Hepatocyte (in vitro differentiated cells): ENCODE data around the gene SSTR3. TPM values are rescaled to one million over a fixed set of nuclear protein-coding genes. Genes with fewer than 3 reads are reported as not detected.

Source experiments
- DNase-seq: peaks from one replicate; pipeline ENCODE4 v3.0.0-alpha.2; 2016; ENCODE audit warnings: low spot score
- H2AFZ ChIP-seq: fragments of 200-600 bp; sonication (generic); 2 replicates; pipeline ENCODE4 v1.6.0; 2016; ENCODE audit warnings: antibody characterized with exemption, mild to moderate bottlenecking
- H3K27ac ChIP-seq: fragments of 200-600 bp; sonication (generic); 2 replicates; pipeline ENCODE4 v1.5.1; 2016; ENCODE audit warnings: mild to moderate bottlenecking
- H3K27me3 ChIP-seq: fragments of 200-600 bp; sonication (generic); 2 replicates; pipeline ENCODE4 v1.6.1; 2016
- H3K36me3 ChIP-seq: fragments of 200-600 bp; sonication (generic); replicated peaks from 2 replicates; pipeline ENCODE4 v1.5.1; 2016; ENCODE audit warnings: low read depth; ENCODE audit not compliant: insufficient read depth
- H3K4me1 ChIP-seq: fragments of 200-600 bp; sonication (generic); 2 replicates; pipeline ENCODE4 v1.5.1; 2016; ENCODE audit warnings: mild to moderate bottlenecking, moderate library complexity; ENCODE audit not compliant: insufficient read depth
- H3K4me2 ChIP-seq: fragments of 200-600 bp; sonication (generic); 2 replicates; pipeline ENCODE4 v1.6.0; 2016
- H3K4me3 ChIP-seq: fragments of 200-600 bp; sonication (generic); 2 replicates; pipeline ENCODE4 v1.5.1; 2016; ENCODE audit warnings: mild to moderate bottlenecking
- H3K79me2 ChIP-seq: fragments of 200-600 bp; sonication (generic); 2 replicates; pipeline ENCODE4 v1.6.0; 2017; ENCODE audit warnings: mild to moderate bottlenecking
- H3K9me2 ChIP-seq: fragments of 200-600 bp; sonication (generic); replicated peaks from 2 replicates; pipeline ENCODE4 v1.6.0; 2017; ENCODE audit warnings: mild to moderate bottlenecking; ENCODE audit not compliant: insufficient read depth
- H3K9me3 ChIP-seq: fragments of 200-600 bp; sonication (generic); 2 replicates; pipeline ENCODE4 v1.5.1; 2016; ENCODE audit warnings: low read depth, mild to moderate bottlenecking
- H4K20me1 ChIP-seq: fragments of 200-600 bp; sonication (generic); 2 replicates; pipeline ENCODE4 v1.6.0; 2016; ENCODE audit warnings: mild to moderate bottlenecking; ENCODE audit not compliant: insufficient read depth, poor library complexity, severe bottlenecking
- CTCF ChIP-seq: fragments of 200-600 bp; sonication (generic); IDR thresholded peaks from 2 replicates; pipeline ENCODE4 v1.5.1; 2016; ENCODE audit warnings: antibody characterized with exemption, mild to moderate bottlenecking; ENCODE audit not compliant: poor library complexity
- EZH2 ChIP-seq: fragments of 200-600 bp; sonication (generic); IDR thresholded peaks from 2 replicates; pipeline ENCODE4 v1.6.1; 2016; ENCODE audit warnings: antibody characterized with exemption, mild to moderate bottlenecking, borderline replicate concordance
- EZH2phosphoT487 ChIP-seq: fragments of 200-600 bp; sonication (generic); IDR thresholded peaks from one replicate; pipeline ENCODE4 v1.6.1; 2018; ENCODE audit warnings: antibody characterized with exemption, mild to moderate bottlenecking, low read depth, moderate library complexity; ENCODE audit not compliant: unreplicated experiment, severe bottlenecking
- WGBS: methylation state at CpG from one replicate; pipeline ENCODE4 v1.1.6; 2016; ENCODE audit warnings: low lambda C conversion rate; ENCODE audit errors: missing lambda C conversion rate; 5-methylcytosine and 5-hydroxymethylcytosine counted together
- polyA plus RNA-seq: library from polyadenylated mRNA; unstranded; fragments of >200 nt; fragmentation: Nextera tagmentation; extraction: Ambion mirVana; gene quantifications from 2 replicates; pipeline ENCODE4 v1.2.1, GENCODE V29; 2016
- total RNA-seq: library from RNA; depleted of rRNA; stranded (reverse); fragments of >200 nt; gene quantifications from 2 replicates; pipeline ENCODE4 v1.2.3, GENCODE V29; 2014

SSTR3 gene
- total and polyA plus RNA-seq, 2 experiments from 2014 or later = 0.47 to 2.8 TPM

- DNase-seq = peak; percentile 91
- TF ChIP-seq EZH2phosphoT487 (no peak), CTCF (peak; percentile 98), EZH2 (no peak)
- peak overlapping the region; percentile 64 for H2AFZ ChIP-seq
- H3K4me3 ChIP-seq = peak overlapping the region; percentile 59
- H3K27me3 ChIP-seq = no peaks in the 10 kb centered on the region
- peak overlapping the region; percentile 89 for H3K4me2 ChIP-seq
- no peaks in the 10 kb centered on the region for H3K9me2 ChIP-seq
- H3K9me3 ChIP-seq = no peaks in the 10 kb centered on the region
- peak overlapping the region; percentile 92 for H3K27ac ChIP-seq
- no peaks in the 10 kb centered on the region for H3K79me2 ChIP-seq
- H4K20me1 ChIP-seq = no peaks in the 10 kb centered on the region
- H3K36me3 ChIP-seq = no peaks in the 10 kb centered on the region
- 6% methylated on average over 47 of the region's 51 CpGs for WGBS
- peaks cover 35% of the 10 kb centered on the region for H3K4me1 ChIP-seq
These were observed 13.8 kb downstream of the SSTR3 start for GRCh38 chr22:37198258-37199102.

DNA sequence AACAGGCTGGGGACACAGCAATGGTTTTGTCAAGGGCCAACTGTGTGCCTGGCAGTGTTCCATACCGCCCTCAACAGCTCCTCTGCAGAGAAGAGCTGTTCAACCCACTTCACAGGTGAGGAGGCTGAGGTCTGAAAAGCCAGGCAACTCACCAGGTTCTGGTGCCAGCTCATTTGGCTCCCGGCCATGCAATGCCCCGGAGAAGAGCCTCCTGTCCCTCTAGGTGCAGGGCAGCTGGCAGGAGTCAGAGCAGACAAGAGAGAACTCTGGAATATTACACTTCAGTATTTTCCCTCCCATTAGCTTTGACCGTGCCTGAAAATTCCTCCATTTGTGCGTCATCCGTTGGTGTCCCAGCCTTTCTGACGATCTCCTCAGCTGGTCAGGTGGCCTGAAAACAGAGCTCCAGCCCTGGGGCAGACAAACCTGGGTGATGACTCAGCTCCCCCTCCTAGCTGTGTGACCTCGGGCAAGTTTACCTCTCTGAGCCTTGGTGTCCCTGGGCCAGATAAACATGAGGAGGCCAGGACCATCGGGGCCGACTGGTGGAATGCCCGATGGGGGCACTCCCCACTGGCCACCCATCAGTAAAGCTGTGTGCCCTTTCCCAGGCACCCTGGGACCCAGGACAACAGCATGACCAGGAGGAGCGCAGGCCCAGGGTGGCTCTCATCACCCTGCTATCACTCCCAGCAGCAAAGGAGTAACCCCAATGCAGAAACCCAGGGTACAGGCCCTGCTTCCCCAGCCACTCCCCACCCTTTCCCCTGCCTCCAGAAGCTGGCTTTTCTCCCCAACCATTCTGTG lies 14.6 kb downstream of the SSTR3 start:
- Histone ChIP-seq H3K4me3 (peak overlapping the region; percentile 39), H3K4me2 (peak overlapping the region; percentile 89)
- 54% methylated on average over 12 of the region's 12 CpGs for WGBS

More for the DNA sequence above, 14.6 kb downstream of the SSTR3 start:
- H3K9me2 ChIP-seq = no peaks in the 10 kb centered on the region
- no peaks in the 10 kb centered on the region for H3K27me3 ChIP-seq
- H3K9me3 ChIP-seq = no peaks in the 10 kb centered on the region
- no peaks in the 10 kb centered on the region for H3K79me2 ChIP-seq
- no peak overlapping the region for H2AFZ ChIP-seq
- H3K27ac ChIP-seq = peak overlapping the region; percentile 92
- H4K20me1 ChIP-seq = no peaks in the 10 kb centered on the region
- H3K36me3 ChIP-seq = no peaks in the 10 kb centered on the region
- TF ChIP-seq CTCF = no peak
- no peak for TF ChIP-seq EZH2
- no peak for TF ChIP-seq EZH2phosphoT487
- DNase-seq = peak; percentile 79
- H3K4me1 ChIP-seq = peaks cover 35% of the 10 kb centered on the region
